Neural cell (in vitro differentiated cells): Measurements from ENCODE around the gene RIC8B.

Experiments
- CTCF ChIP-seq: fragments of 450-650 bp; IDR thresholded peaks from 2 replicates; pipeline ENCODE4 v1.5.1; 2014; ENCODE audit warnings: antibody characterized with exemption, mild to moderate bottlenecking, moderate library complexity; ENCODE audit not compliant: poor library complexity, severe bottlenecking
- REST ChIP-seq: IDR thresholded peaks from 2 replicates; pipeline ENCODE4 v1.6.1; 2012; ENCODE audit warnings: borderline replicate concordance

- TF ChIP-seq REST (no peak), CTCF (no peak)
Measured at GRCh38 chr12:106814714-106815113, 40.2 kb downstream of the RIC8B start.
